ENCODE results near the gene BMP3. TPM values are rescaled to one million over a fixed set of nuclear protein-coding genes. Genes with fewer than 3 reads are reported as not detected.
A peak's percentile ranks its signal among the peaks of the same experiment; 100 is the strongest.

The BMP3 gene
- total and polyA plus RNA-seq, 8 donors, result 8.9 to 92.0 (median 70.5) TPM

DNA sequence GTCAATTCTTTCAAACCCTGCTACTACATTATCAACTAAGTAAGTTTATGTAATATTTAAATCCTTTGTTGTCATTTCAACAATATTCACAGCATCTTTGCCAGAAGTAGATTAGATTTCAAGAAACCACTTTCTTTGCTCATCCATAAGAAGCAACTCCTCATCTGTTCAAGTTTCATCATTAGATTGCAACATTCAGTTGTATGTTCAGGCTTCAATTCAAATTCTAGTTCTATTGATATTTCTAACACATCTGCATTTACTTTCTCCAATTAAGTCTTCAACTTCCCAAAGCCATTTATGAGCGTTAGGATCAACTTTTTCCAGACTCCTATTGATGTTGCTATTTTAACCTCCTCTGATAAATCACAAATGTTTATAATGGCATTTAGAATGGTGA, 66.1 kb downstream of the BMP3 start:
- intact Hi-C loops (cut with DNase I), result no loop called here
- ATAC-seq, result no peak
- no peak overlapping the region for H3K27ac ChIP-seq
- TF ChIP-seq, protein P1, sequence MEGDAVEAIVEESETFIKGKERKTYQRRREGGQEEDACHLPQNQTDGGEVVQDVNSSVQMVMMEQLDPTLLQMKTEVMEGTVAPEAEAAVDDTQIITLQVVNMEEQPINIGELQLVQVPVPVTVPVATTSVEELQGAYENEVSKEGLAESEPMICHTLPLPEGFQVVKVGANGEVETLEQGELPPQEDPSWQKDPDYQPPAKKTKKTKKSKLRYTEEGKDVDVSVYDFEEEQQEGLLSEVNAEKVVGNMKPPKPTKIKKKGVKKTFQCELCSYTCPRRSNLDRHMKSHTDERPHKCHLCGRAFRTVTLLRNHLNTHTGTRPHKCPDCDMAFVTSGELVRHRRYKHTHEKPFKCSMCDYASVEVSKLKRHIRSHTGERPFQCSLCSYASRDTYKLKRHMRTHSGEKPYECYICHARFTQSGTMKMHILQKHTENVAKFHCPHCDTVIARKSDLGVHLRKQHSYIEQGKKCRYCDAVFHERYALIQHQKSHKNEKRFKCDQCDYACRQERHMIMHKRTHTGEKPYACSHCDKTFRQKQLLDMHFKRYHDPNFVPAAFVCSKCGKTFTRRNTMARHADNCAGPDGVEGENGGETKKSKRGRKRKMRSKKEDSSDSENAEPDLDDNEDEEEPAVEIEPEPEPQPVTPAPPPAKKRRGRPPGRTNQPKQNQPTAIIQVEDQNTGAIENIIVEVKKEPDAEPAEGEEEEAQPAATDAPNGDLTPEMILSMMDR (IDR thresholded peaks at IDR 0.05), result no peak
- peaks cover 0 to 3% of the 10 kb centered on the region in 2 donors for H3K9me3 ChIP-seq
- no peaks in the 10 kb centered on the region for H3K36me3 ChIP-seq
- no peaks in the 10 kb centered on the region for H3K27me3 ChIP-seq
- DNase-seq, result peak in 1 of 4 donors; percentile 4
- H3K4me3 ChIP-seq, result no peak overlapping the region
- H3K4me1 ChIP-seq, result no peaks in the 10 kb centered on the region

DNA sequence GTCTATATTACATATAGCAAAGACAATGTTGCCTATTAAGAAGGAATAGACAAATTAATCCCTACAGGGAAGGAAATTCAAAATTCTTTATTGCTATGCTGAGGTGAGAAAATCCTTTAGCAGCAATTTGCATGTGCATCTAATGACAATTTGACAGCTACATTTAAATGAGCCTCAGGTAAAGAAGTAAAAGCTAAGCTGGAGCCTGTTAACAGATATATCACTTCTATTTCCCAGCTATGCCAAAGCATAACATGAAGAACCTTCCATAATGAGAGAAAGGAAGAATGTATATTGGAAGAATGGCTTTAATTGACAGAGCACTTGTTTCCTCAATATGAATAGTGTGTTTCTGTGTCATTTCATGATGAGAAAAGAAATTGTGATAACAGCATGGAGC, 71.6 kb downstream of the BMP3 start:
- DNase-seq (no peak), ATAC-seq (no peak)
- no peak overlapping the region for H3K4me3 ChIP-seq
- no peaks in the 10 kb centered on the region for H3K27me3 ChIP-seq
- no peaks in the 10 kb centered on the region for H3K36me3 ChIP-seq
- TF ChIP-seq, protein P1 (IDR thresholded peaks at IDR 0.05), result no peak
- H3K4me1 ChIP-seq, result no peaks in the 10 kb centered on the region
- H3K9me3 ChIP-seq, result peaks cover 0 to 3% of the 10 kb centered on the region in 2 donors
- H3K27ac ChIP-seq, result no peak overlapping the region
- intact Hi-C loops (cut with DNase I), result no loop called here

DNA sequence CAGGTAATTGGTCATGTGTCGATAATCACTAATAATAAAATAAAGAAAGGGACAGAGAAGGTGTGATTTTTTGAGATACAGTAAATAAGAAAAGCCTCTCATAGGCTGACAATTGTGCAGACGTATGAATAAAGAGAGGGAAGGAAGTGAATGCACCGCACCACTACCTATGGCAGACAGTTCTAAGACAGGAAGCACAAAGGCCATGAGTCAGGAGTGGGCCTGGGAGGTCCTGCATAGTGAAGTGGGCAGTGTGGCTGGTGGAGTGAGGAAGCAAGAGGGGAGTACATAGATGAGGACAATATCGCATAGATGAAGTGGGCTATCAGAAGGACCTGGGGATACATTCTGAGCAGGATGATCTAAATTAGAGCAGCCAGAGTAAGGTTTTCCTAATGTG, 75.6 kb downstream of the BMP3 start:
- DNase-seq (no peak), ATAC-seq (no peak)
- Histone ChIP-seq H3K36me3 (no peaks in the 10 kb centered on the region), H3K27me3 (no peaks in the 10 kb centered on the region), H3K9me3 (no peaks in the 10 kb centered on the region), H3K4me1 (no peaks in the 10 kb centered on the region), H3K27ac (no peak overlapping the region), H3K4me3 (no peak overlapping the region)
- TF ChIP-seq, protein P1 (IDR thresholded peaks at IDR 0.05), result no peak
- intact Hi-C loops (cut with DNase I), result no loop called here

Other genes starting within 250 kb of the BMP3 start
- 1 to 10 TPM; 2.0 to 6.2 TPM for gene PRKG2, start 184.5 kb downstream of the BMP3 start, total RNA-seq
- gene PRKG2, start 184.5 kb downstream of the BMP3 start, polyA plus RNA-seq (ENCODE audit: insufficient read length in 6 of 6), result 1 to 10 TPM; 2.4 to 6.0 (median 3.4) TPM

Data from left lung (tissue), 10 donors.